ENCODE results near the gene ADCY7. TPM values are rescaled to one million over a fixed set of nuclear protein-coding genes. Genes with fewer than 3 reads are reported as not detected.

ADCY7 gene
- total RNA-seq, 3 donors from 2014 or later (not counting 1 experiment from before 2014, with no cell fraction given) = 479 to 591 (median 512) TPM

- H3K36me3 ChIP-seq (ENCODE audit: control insufficient read depth, insufficient read depth, low read length) = peaks cover 93% of the 10 kb centered on the region
- Mint-ChIP-seq H3K4me3 (no peak overlapping the region), H3K9me3 (no peaks in the 10 kb centered on the region), H3K27ac (peak overlapping the region; percentile 22 to 92), H3K36me3 (peaks cover 17% of the 10 kb centered on the region), H3K4me1 (peaks cover 14 to 19% of the 10 kb centered on the region in 2 donors), H3K27me3 (ENCODE audit: low read depth in 2 of 2) (no peaks in the 10 kb centered on the region)
- no peaks in the 10 kb centered on the region for H3K27me3 ChIP-seq (ENCODE audit: control insufficient read depth, insufficient read depth, low read length)
- no peaks in the 10 kb centered on the region for H3K9me3 ChIP-seq (ENCODE audit: control insufficient read depth, insufficient read depth, low read length)
- no peak overlapping the region for H3K4me3 ChIP-seq (ENCODE audit: low read length)
- ATAC-seq = no peak
- no peaks in the 10 kb centered on the region for H3K4me1 ChIP-seq (ENCODE audit: control insufficient read depth, insufficient read depth, low read length)
- TF ChIP-seq CTCF (IDR thresholded peaks at IDR 0.05) = no peak
- intact Hi-C loops (cut with micrococcal nuclease) = loop anchor here (10.0 kb wide), 1 partner anchor 184 kb away; no protein-coding TSS in a partner anchor
- no peak for DNase-seq
- no peak overlapping the region for H3K27ac ChIP-seq (ENCODE audit: low read length)
- WGBS (ENCODE audit: insufficient coverage) = 80% methylated on average over 3 of the region's 5 CpGs
Observed at GRCh38 chr16:50320310-50320709, 54.0 kb downstream of the ADCY7 start.

GRCh38 chr16:50322333-50322732, 56.0 kb downstream of the ADCY7 start:
- Histone ChIP-seq H3K27me3 (ENCODE audit: control insufficient read depth, insufficient read depth, low read length) (no peaks in the 10 kb centered on the region), H3K9me3 (ENCODE audit: control insufficient read depth, insufficient read depth, low read length) (no peaks in the 10 kb centered on the region), H3K4me1 (ENCODE audit: control insufficient read depth, insufficient read depth, low read length) (peaks cover 5% of the 10 kb centered on the region), H3K27ac (ENCODE audit: low read length) (no peak overlapping the region), H3K36me3 (ENCODE audit: control insufficient read depth, insufficient read depth, low read length) (peaks cover 80% of the 10 kb centered on the region), H3K4me3 (ENCODE audit: low read length) (no peak overlapping the region)
- Mint-ChIP-seq H3K27ac (peak overlapping the region; percentile 8 to 92), H3K27me3 (ENCODE audit: low read depth in 2 of 2) (no peaks in the 10 kb centered on the region), H3K4me1 (peaks cover 28 to 32% of the 10 kb centered on the region in 2 donors), H3K4me3 (no peak overlapping the region), H3K36me3 (peaks cover 17% of the 10 kb centered on the region), H3K9me3 (no peaks in the 10 kb centered on the region)
- no CpG with 5 or more reads among the region's 1 CpG for WGBS (ENCODE audit: insufficient coverage)
- intact Hi-C loops (cut with micrococcal nuclease) = loop anchor here (10.0 kb wide), 1 partner anchor 182 kb away; no protein-coding TSS in a partner anchor
- ATAC-seq = no peak
- no peak for TF ChIP-seq CTCF (IDR thresholded peaks at IDR 0.05)
- no peak for DNase-seq

GRCh38 chr16:50323335-50324011, 57.1 kb downstream of the ADCY7 start:
- H3K4me1 Mint-ChIP-seq = peaks cover 35 to 43% of the 10 kb centered on the region in 2 donors
- DNase-seq = peak in 1 of 2 donors; percentile 44

More at GRCh38 chr16:50323335-50324011, 57.1 kb downstream of the ADCY7 start:
- H3K27ac Mint-ChIP-seq = peak overlapping the region; percentile 83 to 84
- no peaks in the 10 kb centered on the region for H3K27me3 Mint-ChIP-seq (ENCODE audit: low read depth in 2 of 2)
- H3K9me3 Mint-ChIP-seq = no peaks in the 10 kb centered on the region
- peak; percentile 17 for TF ChIP-seq CTCF (IDR thresholded peaks at IDR 0.05)
- H3K4me1 ChIP-seq (ENCODE audit: control insufficient read depth, insufficient read depth, low read length) = peaks cover 9% of the 10 kb centered on the region
- no peaks in the 10 kb centered on the region for H3K27me3 ChIP-seq (ENCODE audit: control insufficient read depth, insufficient read depth, low read length)
- no peak for ATAC-seq
- H3K4me3 Mint-ChIP-seq = no peak overlapping the region
- intact Hi-C loops (cut with micrococcal nuclease) = loop anchor here (10.0 kb wide), 1 partner anchor 181 kb away; no protein-coding TSS in a partner anchor
- H3K36me3 Mint-ChIP-seq = peaks cover 17% of the 10 kb centered on the region
- H3K27ac ChIP-seq (ENCODE audit: low read length) = peak overlapping the region; percentile 27
- H3K4me3 ChIP-seq (ENCODE audit: low read length) = no peak overlapping the region
- H3K9me3 ChIP-seq (ENCODE audit: control insufficient read depth, insufficient read depth, low read length) = no peaks in the 10 kb centered on the region
- 84% methylated on average over 10 of the region's 11 CpGs for WGBS (ENCODE audit: insufficient coverage)
- peaks cover 73% of the 10 kb centered on the region for H3K36me3 ChIP-seq (ENCODE audit: control insufficient read depth, insufficient read depth, low read length)

Data from natural killer cell (primary cell).